IPS-NIHi7 (cell line): Measurements from ENCODE around the gene PTPRZ1.
A peak's percentile ranks its signal among the peaks of the same experiment; 100 is the strongest.

Source experiments
- DNase-seq: peaks from one replicate; pipeline ENCODE4 v3.0.0; 2012; ENCODE audit warnings: mixed read lengths; ENCODE audit errors: extremely low spot score

PTPRZ1 gene

GRCh38 chr7:121891731-121892130 lies 18.8 kb downstream of the PTPRZ1 start:
- DNase-seq = no peak

DNA sequence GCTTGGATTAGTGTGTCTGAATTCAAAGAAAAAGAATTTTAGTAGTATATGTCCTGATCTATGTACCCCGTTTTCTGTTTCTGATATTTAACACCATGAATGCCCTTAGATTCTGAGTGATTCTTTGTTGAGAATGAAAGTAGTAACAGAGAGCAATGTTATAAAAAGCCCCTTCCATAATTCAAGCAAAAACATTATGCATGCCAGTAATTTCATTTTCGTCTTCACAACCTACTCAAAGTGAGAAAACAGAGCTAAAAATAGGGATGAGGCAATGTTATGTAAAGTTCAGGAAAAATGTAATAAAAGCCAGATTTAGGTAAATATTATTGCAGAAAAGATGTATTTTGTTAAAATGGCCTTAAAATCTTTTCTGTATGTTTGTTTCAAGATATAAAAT lies 28.1 kb downstream of the PTPRZ1 start:
- DNase-seq = no peak

DNA sequence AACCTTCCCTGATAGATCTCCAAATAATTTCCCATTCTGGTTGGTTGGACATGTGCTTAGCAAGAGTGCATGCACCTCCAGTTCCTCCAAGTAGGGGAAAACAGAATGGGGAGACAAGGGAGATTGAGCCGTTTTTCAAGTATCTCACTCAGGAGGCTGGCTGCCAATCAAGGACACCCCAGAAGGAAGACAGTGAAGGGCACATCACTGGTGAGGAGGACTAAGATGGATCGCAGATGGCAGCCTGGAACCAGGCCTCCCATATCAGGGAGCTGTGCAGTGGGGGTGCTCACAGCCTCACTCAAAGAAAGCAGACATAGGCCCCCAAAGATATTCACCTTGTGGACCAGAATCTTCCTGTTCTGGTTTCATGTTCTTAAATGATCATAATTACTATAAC lies 31.2 kb downstream of the PTPRZ1 start:
- no peak for DNase-seq

- no peak for DNase-seq
These were observed 35.1 kb downstream of the PTPRZ1 start for GRCh38 chr7:121908042-121908441.

- no peak for DNase-seq
These were observed 36.9 kb downstream of the PTPRZ1 start for GRCh38 chr7:121909716-121910345.

GRCh38 chr7:121913947-121914675 lies 41.1 kb downstream of the PTPRZ1 start:
- no peak for DNase-seq

- DNase-seq = no peak
These were observed 41.8 kb downstream of the PTPRZ1 start for GRCh38 chr7:121914676-121915279.

DNA sequence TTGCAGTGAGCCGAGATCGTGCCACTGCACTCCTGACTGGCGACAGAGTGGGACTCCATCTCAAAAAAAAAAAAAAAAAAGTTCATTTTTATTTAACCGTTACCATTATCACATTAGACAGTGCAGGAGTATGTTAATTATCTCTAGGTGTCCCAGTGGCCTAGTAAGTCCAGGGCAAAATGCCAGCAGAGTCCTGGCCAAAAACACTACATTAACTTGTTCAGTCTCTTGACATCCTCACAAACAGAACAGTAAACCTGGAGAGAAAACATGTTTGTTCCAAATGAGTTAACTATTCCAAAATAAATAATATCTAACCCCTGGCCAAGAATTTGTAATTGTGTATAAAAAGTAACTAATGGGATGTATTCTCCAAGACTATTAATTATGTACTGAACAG lies 43.2 kb downstream of the PTPRZ1 start:
- DNase-seq = no peak

DNA sequence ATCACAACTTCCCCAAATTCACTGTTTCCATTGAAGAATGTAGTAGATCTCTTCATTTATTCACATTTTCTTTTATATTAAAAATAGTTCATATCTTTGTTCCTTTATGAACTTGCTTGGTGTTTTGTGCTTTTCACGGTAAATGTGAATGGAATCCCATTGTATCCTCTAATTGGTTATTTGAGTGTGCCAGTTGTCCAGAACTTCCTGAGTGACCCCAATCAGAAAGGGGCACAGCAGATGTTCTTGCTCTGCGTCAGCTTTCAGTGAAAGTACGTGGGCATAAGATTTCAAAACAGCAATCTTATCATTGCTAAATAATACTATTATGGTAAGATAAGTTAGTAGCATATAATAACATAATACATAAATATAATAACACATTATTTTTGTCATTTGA lies 47.0 kb downstream of the PTPRZ1 start:
- no peak for DNase-seq

DNA sequence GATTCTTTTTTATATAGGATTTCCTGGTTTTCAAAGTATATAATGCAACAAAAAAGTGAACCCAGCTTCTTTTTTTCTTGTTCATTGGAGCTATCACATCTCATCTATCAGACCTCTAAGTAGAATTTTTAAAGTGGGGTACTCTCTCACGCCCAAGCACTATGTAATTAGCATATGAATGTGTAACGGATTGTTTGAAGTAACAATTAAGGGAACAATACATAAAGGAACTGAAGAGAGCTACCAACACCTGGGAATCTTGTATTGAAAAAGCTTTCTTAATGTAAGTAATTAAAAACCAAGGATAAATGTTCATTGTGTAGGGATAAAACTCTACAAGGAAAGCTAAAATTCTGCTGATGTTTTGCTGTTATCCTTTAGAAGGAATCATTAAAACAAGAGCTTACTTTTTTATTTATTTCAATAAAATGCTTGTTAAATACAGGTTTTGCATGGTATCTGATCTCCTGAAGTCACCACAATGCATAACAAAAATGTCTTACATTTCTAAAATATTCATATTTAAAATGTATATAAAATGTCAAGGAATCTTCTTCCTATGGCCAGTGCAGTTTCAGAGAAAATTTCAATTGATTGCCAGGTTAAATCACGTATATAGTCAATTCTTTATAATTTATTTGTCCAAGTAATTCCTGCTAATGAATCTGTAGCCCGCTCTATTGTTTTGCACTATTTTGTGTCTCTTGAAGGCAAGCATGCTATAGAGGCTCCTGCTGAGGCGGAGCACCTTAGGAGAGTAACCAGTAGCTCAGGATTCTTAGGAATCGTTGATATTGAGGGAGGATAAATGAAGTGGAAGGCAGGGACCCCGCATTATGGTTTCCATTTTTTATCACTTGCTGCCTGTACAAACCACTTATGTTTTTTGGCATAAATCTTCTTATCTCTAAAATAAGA lies 51.6 kb downstream of the PTPRZ1 start:
- DNase-seq = no peak

GRCh38 chr7:121931149-121931902 lies 58.4 kb downstream of the PTPRZ1 start:
- no peak for DNase-seq

DNA sequence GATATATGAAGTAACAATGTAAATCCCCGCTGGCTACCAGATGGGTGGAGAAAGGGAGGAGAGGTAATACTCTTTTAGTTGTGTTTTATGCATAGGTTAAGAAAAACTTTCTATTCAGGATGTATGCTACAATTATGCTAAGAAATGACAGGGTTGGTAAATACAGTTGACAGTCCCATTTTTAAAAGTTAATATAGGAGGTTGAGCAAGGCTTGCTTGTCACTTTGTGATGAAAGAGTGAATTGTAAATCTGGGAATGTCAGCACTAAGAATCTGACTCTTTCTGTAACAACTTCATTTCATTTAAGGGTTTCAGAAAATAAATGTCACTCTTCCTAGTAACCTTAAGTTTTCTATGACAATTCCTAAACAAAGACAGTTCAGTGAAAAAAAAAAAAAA lies 59.8 kb downstream of the PTPRZ1 start:
- DNase-seq = no peak

DNA sequence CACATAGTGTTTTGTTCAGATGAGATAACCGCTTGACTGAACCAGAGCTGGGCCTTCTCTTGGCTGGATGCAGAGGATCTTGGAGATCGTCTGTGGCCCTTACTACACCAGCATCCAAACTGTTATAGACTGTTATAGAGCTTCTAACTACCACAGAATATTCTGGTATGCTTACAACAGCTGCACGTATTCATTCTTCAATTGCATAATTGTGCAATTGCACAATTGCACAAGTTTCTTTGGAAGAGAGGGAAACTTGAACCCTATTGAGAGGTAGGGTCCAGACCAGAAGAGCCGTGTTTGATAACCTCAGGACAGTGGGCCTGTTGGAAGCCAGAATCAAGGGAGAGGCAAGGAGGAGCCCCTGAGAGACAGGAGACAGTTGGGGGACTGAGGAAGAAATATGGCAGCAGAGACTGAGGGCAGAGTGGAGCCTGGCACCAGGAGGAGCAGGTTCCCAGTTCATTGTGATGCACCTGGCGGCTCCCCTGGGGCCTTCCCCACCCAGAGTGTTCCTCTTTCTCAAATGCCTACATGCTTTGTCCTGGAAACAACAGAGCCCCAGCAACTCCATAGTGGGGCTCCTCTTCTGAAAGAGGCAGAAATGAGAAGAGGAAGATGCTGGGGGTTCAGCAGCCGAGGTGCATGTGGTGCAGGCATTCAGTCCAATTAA lies 64.1 kb downstream of the PTPRZ1 start:
- DNase-seq = no peak

- DNase-seq = peak; percentile 41
These were observed 65.6 kb downstream of the PTPRZ1 start for GRCh38 chr7:121938429-121938996.

GRCh38 chr7:121940918-121941317 lies 68.0 kb downstream of the PTPRZ1 start:
- no peak for DNase-seq

- no peak for DNase-seq
These were observed 68.9 kb downstream of the PTPRZ1 start for GRCh38 chr7:121941830-121942229.

DNA sequence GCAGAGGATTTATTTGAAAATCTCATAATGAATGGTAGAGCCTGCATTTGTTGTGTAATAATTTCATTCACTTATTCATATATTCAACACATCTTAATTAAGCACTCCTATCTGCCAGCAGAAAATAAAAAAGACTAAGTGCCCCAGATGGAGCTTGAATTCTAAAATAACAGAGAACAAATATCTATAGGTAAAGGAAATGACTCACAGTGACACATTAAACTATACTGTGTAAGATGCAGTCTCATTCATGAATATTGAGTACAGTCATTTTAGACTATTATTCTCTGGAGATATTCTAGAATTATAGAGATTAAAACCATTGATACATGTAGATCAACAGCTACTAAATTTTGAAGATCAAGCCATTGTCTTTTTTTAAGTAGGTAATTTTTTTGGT lies 72.1 kb downstream of the PTPRZ1 start:
- no peak for DNase-seq

DNA sequence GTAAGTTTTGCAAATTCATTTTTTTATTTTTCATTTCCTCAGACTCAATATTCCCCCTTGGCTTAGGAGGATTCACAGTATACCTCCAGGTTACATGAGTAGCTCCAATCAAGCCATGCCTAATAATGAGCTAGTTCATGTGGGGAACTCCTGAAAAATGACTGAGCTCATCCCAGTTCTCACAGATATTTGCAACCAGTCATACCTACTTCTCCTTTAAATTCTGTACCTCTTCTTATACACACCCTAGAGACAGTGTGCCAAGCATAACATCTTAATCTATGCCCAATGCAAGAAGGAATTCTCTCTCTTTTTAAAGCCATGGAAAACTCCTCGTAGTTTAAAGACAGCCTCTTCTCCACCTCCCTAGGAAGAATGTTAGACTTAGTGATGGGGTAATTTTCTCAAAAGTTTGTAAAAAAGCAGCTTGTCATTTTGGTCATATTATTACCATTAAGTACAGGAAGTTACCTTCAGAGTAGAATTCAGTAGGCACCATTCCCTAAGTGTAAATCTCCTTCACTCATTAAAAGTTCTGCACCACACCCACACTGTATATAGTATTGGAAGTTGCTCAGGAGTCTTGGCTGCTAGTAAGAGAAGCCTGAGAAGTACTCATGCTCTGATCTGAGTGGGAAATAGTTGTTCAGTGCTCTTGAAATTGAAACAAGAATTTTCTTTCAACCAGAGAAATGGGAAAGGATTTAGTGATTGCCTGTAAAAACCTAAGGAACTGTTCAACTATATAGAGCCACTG lies 72.7 kb downstream of the PTPRZ1 start:
- no peak for DNase-seq

GRCh38 chr7:121953164-121953563 lies 80.2 kb downstream of the PTPRZ1 start:
- DNase-seq = no peak

GRCh38 chr7:121953601-121954000 lies 80.6 kb downstream of the PTPRZ1 start:
- no peak for DNase-seq
